Body of pancreas (tissue), 4 donors: ENCODE results near the gene RUFY1. TPM values are rescaled to one million over a fixed set of nuclear protein-coding genes. Genes with fewer than 3 reads are reported as not detected.
"Not testable (repeated sequence)": the region's sequence is repeated elsewhere in the genome, so short reads cannot be mapped to it uniquely, and the experiment has no call there.

Source experiments
- ATAC-seq: fragments of 150-250 bp; one replicate; pipeline ENCODE4 v1.9.1; 2016
- DNase-seq, 4 donors: peaks; one replicate each; pipeline ENCODE4 v3.0.0-alpha.2; 2019
- H3K27ac ChIP-seq, 4 donors: fragments of 200-600 bp; sonication (generic); 1 replicate in 3 of 4; 2 replicates in 1 of 4; pipeline versions ENCODE4 v1.5.1 to v1.6.1; 2016 to 2019; ENCODE audit warnings: mild to moderate bottlenecking in 1 of 4, mixed read lengths in 1 of 4, moderate library complexity in 1 of 4
- H3K27me3 ChIP-seq, 2 donors: fragments of 200-600 bp; sonication (generic); one replicate each; pipeline ENCODE4 v1.6.0; 2016; ENCODE audit warnings: mild to moderate bottlenecking in 1 of 2
- H3K36me3 ChIP-seq, 2 donors: fragments of 200-600 bp; sonication (generic); replicated peaks in 1 of 2; 2 replicates each; pipeline ENCODE4 v1.5.1; 2016; ENCODE audit warnings: low read depth in 2 of 2; ENCODE audit not compliant: insufficient read depth in 1 of 2
- H3K4me1 ChIP-seq: fragments of 200-600 bp; sonication (generic); one replicate; pipeline ENCODE4 v1.6.0; 2016
- H3K4me3 ChIP-seq, 2 donors: fragments of 200-600 bp; sonication (generic); 1 replicate in 1 of 2; 2 replicates in 1 of 2; pipeline ENCODE4 v1.5.1; 2016 to 2019
- H3K9me3 ChIP-seq, 3 donors: fragments of 200-600 bp; sonication (generic); 1 replicate in 2 of 3; 2 replicates in 1 of 3; pipeline ENCODE4 v1.5.1; 2016
- POLR2A ChIP-seq, 3 donors: fragments of 450-650 bp; IDR thresholded peaks; one replicate each; pipeline ENCODE4 v1.6.1; 2016; ENCODE audit warnings: antibody characterized with exemption in 3 of 3, mild to moderate bottlenecking in 2 of 3
- WGBS, 2 donors: methylation state at CpG; one replicate each; pipeline ENCODE4 v1.1.5; 2017; 5-methylcytosine and 5-hydroxymethylcytosine counted together
- intact Hi-C: fragments of 100-400 bp; cut with DNase I; formaldehyde crosslinking; loops from one replicate; pipeline ENCODE4 v1.15.1; 2023
- total RNA-seq, 2 donors: library from RNA; depleted of rRNA; stranded (reverse); fragments of >200 nt; gene quantifications; one replicate each; pipeline ENCODE4 v1.1.0, GENCODE V29; 2016
- TF ChIP-seq, protein P1 (sequence below), 7 experiments: fragments of 450-650 bp in 4 of 7; fragments of 200-600 bp in 3 of 7; sonication (generic) in 3 of 7; IDR thresholded peaks; one replicate each; pipeline ENCODE4 v1.5.1; 2016 to 2019; ENCODE audit warnings: antibody characterized with exemption in 7 of 7

RUFY1 gene
- total RNA-seq, 2 donors from 2014 or later, result 26.2 to 38.2 TPM

DNA sequence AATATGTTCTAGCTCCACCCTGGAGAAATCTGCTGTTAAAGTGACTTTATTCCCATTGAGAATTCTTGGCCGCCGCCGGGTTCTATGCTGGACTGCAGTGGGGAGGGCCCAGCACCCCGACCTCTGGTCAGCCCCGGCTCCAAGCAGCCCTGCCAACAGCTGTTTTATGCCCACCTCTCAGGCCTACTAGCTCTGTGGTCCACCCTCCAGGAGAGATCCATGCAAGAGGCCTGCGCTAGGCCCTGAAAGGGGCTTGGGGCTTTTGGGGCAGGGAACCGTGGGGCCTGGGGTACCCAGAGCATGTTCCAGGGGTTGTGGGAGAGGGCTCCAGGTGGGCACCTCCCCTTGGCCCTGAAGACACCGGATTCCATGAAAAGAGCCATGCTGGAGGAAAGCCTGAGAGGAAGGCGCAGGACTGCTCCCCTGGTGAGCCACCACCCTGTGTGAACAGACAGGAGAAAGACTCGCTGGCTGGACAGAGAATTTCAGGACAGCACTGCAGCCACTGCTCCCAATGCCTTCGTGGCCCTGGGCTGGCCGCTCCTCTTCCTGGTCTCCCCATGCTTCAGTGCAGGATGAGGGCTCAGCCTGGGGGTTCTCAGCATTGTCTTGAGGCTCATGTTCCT is 44.6 kb upstream of the RUFY1 start:
- ATAC-seq (no peak), DNase-seq (no peak)
- 87 to 91% methylated on average over 9 to 12 of the region's 12 CpGs for WGBS, 2 donors
- no peaks in the 10 kb centered on the region for H3K27me3 ChIP-seq
- TF ChIP-seq, protein P1, sequence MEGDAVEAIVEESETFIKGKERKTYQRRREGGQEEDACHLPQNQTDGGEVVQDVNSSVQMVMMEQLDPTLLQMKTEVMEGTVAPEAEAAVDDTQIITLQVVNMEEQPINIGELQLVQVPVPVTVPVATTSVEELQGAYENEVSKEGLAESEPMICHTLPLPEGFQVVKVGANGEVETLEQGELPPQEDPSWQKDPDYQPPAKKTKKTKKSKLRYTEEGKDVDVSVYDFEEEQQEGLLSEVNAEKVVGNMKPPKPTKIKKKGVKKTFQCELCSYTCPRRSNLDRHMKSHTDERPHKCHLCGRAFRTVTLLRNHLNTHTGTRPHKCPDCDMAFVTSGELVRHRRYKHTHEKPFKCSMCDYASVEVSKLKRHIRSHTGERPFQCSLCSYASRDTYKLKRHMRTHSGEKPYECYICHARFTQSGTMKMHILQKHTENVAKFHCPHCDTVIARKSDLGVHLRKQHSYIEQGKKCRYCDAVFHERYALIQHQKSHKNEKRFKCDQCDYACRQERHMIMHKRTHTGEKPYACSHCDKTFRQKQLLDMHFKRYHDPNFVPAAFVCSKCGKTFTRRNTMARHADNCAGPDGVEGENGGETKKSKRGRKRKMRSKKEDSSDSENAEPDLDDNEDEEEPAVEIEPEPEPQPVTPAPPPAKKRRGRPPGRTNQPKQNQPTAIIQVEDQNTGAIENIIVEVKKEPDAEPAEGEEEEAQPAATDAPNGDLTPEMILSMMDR (IDR thresholded peaks at IDR 0.05), result no peak
- TF ChIP-seq POLR2A (IDR thresholded peaks at IDR 0.05), result no peak
- H3K9me3 ChIP-seq, result no peaks in the 10 kb centered on the region
- no peaks in the 10 kb centered on the region for H3K4me1 ChIP-seq
- intact Hi-C loops, result no loop called here
- no peaks in the 10 kb centered on the region for H3K36me3 ChIP-seq
- H3K27ac ChIP-seq, result no peak overlapping the region
- no peak overlapping the region for H3K4me3 ChIP-seq

DNA sequence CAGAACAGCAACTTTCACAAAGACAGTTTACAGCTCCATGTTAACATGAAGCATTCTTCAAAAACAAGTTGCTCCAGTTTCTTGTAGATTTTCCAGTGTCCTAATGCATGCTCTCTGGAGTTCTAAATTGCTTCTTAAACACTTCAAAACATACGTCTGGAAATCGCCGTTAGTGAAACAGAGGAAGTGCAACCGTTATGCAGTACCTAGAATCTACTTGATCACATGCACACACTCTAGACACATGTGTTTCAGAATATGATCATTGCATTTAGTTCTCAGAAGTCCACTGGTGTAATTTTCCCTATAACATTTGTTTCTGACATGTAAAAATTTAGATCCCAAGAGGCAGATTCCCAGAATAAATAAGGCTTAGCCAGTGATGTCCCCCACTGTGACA is 41.1 kb upstream of the RUFY1 start:
- intact Hi-C loops, result no loop called here

DNA sequence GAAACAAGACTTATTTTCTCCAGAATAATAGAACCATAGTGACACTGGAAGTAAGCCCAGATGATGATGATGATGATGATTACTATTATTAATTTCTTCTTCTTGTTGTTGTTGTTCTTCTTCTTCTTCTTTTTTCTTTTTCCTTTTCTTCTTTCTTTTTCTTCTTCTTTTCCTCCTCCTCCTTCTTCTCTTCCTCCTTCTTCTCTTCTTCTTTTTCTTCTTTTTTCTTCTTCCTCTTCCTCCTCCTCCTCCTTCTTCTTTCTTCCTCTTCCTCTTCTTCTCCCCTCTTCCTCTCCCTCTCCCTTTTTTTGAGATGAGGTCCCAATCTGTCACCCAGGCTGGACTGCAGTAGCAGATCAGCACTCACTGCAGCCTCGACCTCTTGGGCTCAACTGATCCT is 40.5 kb upstream of the RUFY1 start:
- no peaks in the 10 kb centered on the region for H3K4me1 ChIP-seq
- intact Hi-C loops, result no loop called here
- ATAC-seq (no peak), DNase-seq (no peak)
- WGBS, 2 donors, result 45 to 50% methylated on average over 1 of the region's 1 CpG
- H3K4me3 ChIP-seq, result no peak overlapping the region
- no peak overlapping the region for H3K27ac ChIP-seq
- H3K27me3 ChIP-seq, result no peaks in the 10 kb centered on the region
- H3K36me3 ChIP-seq, result no peaks in the 10 kb centered on the region
- no peak for TF ChIP-seq POLR2A (IDR thresholded peaks at IDR 0.05)
- TF ChIP-seq, protein P1 (IDR thresholded peaks at IDR 0.05), result no peak
- H3K9me3 ChIP-seq, result no peaks in the 10 kb centered on the region

More for the DNA sequence above, 41.1 kb upstream of the RUFY1 start:
- DNase-seq (no peak), ATAC-seq (no peak)
- H3K4me1 ChIP-seq, result no peaks in the 10 kb centered on the region
- no peaks in the 10 kb centered on the region for H3K27me3 ChIP-seq
- H3K27ac ChIP-seq, result no peak overlapping the region
- no peaks in the 10 kb centered on the region for H3K9me3 ChIP-seq
- H3K4me3 ChIP-seq, result no peak overlapping the region
- WGBS, 2 donors, result 11 to 17% methylated on average over 4 of the region's 4 CpGs
- no peak for TF ChIP-seq POLR2A (IDR thresholded peaks at IDR 0.05)
- TF ChIP-seq, protein P1 (IDR thresholded peaks at IDR 0.05), result no peak
- H3K36me3 ChIP-seq, result no peaks in the 10 kb centered on the region

DNA sequence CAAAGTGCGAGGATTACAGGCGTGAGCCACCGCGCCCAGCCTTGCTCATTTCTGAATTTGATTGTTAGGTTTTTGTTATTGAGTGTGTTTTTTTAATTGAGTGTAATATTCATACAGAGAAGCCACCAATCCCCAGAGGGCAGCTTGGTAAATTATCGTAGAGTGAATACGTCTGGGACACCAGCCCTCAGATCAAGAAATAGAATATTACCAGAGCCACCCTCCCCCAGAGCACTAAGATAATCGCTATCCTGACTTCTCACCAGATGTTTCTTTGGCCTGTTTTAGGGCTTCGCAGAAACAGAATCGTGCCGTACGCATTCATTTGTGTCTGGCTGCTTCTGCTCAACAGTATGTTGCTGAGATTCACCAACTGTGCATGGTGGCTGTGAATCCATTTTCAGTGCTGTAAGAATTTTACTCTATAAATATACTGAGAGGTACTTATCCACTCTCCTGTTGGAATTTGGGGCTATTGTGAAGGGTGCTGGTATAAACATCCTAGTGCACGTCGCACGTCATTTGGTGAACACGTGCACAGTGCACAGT is 37.8 kb upstream of the RUFY1 start:
- H3K4me1 ChIP-seq, result no peaks in the 10 kb centered on the region
- DNase-seq (no peak), ATAC-seq (no peak)
- TF ChIP-seq, protein P1 (IDR thresholded peaks at IDR 0.05), result no peak
- TF ChIP-seq POLR2A (IDR thresholded peaks at IDR 0.05), result no peak
- H3K36me3 ChIP-seq, result no peaks in the 10 kb centered on the region
- H3K27me3 ChIP-seq, result no peaks in the 10 kb centered on the region
- H3K4me3 ChIP-seq, result no peak overlapping the region
- WGBS, 2 donors, result 87 to 90% methylated on average over 15 of the region's 15 CpGs
- no peak overlapping the region for H3K27ac ChIP-seq
- no peaks in the 10 kb centered on the region for H3K9me3 ChIP-seq
- intact Hi-C loops, result no loop called here

DNA sequence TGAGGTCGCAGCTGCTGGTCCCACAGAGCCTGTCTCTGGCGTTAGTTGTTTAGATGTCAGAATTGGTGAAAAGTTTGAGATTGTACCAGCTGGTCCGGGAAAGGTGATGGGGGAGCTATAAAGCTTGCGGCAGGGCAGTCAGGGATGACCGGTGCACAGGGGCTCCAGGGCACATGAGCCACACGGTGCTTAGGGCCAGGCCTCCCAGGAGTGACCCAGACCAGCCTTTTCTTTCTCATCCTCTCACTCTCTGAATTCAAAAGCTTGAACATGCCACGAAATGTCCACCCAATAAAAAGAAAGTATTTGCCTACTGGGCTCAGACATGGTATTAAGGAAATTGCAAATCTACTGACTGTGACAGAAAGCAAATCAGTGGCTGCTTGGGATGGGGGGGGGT is 34.9 kb upstream of the RUFY1 start:
- not testable (repeated sequence) for ATAC-seq

More for the DNA sequence above, 34.9 kb upstream of the RUFY1 start:
- DNase-seq, H3K27me3 ChIP-seq, H3K4me1 ChIP-seq, intact Hi-C loops, H3K4me3 ChIP-seq, H3K27ac ChIP-seq, H3K9me3 ChIP-seq, H3K36me3 ChIP-seq: not testable (repeated sequence)
- WGBS, 2 donors, result 55 to 56% methylated on average over 6 to 7 of the region's 7 CpGs
